CD4-positive, alpha-beta T cell treated with Interleukin-15 for 1 hour (primary cell): ENCODE results near the gene EPHB2.
"Not testable (repeated sequence)": the region's sequence is repeated elsewhere in the genome, so short reads cannot be mapped to it uniquely, and the experiment has no call there.

Source experiments
- DNase-seq: peaks from one replicate; pipeline ENCODE4 v3.0.0-alpha.2; 2020

The EPHB2 gene

DNA sequence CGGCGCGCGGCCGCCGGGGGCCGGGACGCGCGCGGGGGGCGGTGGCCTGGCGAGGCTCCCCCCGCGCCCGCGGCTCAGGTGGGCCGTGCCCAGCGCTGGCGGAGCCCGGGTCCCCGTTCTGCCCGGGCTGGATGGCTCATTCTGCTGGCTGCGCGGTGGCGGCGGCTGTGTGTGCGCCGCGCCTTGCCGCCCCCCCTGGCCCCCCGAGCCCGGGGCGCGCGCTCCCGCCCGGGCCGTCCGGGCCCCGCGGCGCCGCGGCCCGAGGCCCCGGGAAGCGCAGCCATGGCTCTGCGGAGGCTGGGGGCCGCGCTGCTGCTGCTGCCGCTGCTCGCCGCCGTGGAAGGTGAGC lies at the start of gene EPHB2:
EPHB2 (plus strand) TSS at position 139 of the 349 bp plus-strand sequence; CDS start at position 283, 144 bp downstream.
- no peak for DNase-seq

DNA sequence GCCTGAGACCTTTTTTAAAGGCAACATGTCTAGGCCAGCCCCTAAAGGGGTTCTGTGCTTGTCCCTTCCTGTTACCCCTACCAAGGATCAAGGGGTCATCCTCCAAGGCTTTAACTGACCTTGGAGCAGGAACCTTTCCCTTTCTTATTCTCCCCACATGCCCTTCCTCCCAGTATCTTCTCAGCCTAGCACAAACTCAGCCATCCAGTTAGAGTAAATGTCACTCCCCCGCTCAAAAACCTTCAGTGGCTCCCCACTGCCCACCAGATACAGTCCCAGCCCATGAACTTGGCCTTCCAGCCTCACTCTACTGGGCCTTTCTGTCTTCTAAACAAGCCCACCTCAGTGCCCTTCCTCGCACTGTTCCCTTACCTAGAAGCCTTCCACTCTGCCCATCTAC lies 48.8 kb upstream of the EPHB2 start:
- DNase-seq: no peak

DNA sequence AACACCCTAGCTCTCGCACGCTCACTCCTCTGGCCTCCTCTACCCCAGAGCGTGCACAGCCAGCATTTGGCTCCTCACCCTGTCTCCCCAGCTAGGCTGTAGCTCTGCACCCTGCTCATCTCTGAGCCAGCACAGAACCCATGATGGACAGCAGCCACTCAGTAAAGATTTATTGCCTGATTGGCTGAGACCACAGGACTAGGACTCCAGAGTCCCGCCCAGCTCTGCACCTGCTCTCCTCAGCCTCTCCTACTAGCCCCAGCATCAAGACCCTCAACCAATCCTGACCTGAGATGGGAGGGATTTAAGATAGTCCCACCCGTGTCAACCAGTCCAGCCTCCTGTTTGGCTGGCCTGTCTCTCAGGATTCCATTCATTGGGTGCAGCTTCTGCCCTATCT lies 48.3 kb upstream of the EPHB2 start:
- no peak for DNase-seq

DNA sequence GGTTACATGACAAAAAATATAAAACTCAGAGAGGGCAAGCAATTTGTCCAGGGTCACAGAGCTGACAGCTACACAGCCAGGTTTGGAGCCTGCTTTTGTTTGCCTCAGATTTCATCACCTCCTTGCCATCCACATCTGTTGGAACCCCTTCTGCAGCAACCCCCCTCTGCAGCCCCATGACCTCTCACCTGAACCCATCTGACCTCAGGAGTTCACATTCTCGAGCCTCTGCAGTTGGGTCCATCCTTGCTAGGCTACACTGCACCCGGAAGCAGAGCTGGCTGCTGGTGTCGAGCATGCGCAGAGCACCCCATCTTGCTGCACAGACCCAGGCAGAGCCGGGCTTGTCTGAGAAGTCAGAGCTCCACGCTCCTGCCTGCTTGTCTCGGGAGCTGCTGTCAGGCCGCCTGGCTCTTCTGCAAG lies 47.6 kb upstream of the EPHB2 start:
- DNase-seq: no peak

- DNase-seq: no peak
Measured at GRCh38 chr1:22665752-22666151, 44.9 kb upstream of the EPHB2 start.

DNA sequence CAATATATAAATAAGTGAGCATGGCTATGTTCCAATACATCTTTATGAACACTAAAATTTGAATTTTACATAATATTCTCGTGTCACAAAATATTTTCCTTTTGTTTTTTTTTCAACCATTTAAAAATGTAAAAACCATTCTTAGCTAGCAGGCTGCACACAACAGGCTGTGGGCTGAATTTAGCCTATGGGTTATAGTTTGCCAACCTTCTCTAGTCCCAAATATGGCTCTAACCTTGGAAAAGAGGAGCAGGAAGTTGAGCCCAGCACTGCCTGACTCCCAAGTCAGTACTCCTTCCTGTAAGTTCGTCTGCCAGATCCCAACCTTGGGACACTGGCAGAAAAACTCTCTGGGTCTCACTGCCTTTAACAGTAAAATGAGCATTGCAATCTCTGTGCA lies 44.2 kb upstream of the EPHB2 start:
- no peak for DNase-seq

GRCh38 chr1:22668840-22669239 lies 41.8 kb upstream of the EPHB2 start:
- not testable (repeated sequence) for DNase-seq

GRCh38 chr1:22670352-22670975 lies 40.2 kb upstream of the EPHB2 start:
- no peak for DNase-seq

DNA sequence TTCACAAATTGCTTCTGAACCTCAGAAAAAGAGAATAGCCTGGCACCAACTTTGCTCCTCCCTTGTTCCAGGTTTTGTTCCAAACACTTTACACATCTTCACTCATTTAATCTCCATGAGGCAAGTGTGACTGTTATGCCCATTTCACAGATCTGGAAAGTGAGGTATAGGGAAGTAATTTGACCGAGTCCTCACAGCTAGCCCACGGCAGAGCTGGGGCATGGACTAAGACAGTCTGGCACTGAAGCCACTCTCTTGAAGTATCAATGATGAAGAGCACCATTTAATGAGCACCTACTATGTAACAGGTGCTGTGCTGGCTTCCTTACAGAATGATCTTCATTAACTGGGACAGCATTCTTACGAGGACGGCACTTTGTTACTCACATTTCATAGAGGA lies 38.6 kb upstream of the EPHB2 start:
- DNase-seq: no peak

DNA sequence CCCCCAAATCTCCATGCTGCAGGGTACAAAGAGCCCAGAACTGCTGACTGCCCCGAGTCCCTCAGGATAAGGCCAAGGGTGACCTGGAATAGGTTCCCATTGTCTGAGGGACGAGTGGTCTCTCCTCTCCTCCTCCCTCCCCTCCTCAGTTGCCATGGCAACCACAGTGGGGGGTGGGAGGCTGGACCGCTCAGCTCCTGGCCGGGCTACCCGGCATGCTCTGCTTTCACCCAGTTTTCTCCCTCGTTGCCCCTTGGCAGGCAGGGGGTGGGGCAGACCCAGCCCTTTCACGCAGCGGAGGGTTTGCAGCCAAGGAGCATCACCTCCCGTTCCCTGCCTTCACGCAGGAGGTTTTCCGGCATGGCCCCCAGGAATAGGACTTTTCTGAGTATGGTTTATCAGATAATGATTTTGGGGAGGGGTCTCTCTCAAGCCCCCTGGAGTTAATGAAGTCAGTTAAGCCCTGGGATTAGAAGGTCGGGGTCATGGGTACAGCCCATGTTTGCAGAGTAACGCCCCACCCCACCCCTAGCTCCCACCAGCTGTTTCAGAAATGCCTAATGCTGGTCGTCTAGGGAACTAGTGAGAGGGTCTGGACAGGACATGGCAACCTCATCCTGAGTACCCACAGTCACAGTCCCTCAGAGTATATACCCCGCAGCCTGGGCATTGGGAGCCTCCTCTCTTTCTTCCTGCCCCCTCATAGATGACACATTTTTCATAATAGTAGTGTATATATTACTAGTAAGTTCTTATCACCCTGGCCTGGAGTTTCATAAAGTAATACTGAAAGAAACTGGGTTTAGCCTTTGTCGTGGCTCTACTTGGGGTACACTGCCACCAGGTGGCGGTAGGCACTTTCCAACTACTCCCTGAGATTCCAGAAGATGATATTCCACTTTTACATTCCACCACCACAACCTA lies 36.9 kb upstream of the EPHB2 start:
- DNase-seq: no peak

- DNase-seq: no peak
Measured at GRCh38 chr1:22674410-22674749, 36.3 kb upstream of the EPHB2 start.

DNA sequence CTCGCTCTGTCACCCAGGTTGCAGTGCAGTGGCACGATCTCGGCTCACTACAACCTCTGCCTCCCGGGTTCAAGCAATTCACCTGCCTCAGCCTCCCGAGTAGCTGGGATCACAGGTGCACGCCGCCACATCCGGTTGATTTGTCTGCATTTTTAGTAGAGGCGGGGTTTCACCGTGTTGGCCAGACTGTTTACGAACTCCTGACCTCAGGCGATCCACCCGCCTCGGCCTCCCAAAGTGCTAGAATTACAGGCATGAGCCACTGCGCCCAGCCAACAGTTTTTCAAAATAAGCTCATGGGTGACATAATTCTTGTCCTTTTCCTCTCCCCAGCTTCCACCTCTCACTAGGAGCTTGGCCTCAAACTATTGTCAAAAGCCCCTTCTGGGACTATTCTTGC lies 34.5 kb upstream of the EPHB2 start:
- DNase-seq: not testable (repeated sequence)

DNA sequence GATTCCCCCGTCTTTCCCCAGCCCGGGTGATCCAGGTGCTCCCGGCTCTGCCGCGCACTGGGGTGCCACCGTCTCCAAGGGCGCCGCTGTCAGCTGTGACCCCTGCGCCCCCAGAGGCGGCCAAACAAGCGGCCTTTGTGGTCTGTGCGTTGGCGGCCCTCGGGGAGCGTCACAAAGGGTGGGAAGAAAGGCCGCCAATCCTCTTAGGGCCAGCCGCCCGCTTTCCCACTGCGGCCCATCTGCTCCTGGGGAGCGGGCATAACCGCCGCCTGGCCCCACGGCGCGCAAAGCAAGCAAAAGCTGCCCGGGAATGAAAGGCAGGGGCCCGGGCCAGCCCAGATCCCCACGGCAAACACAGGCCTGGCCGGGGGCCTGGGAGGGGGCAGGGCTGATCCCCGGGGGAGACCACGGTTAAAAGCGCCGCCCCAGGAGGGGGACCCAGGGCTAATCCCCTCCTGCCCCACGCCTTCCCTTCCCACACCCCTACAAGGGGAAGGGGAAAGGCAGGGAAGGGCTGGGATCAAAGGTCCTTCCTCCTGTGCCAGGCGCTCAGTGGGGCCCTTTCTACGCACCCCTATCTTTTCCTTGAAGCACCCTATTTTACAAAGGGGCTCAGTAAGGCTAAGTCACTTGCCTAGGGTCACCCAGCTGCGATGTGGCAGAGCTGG lies 33.6 kb upstream of the EPHB2 start:
- no peak for DNase-seq

- no peak for DNase-seq
Measured at GRCh38 chr1:22677931-22678896, 32.4 kb upstream of the EPHB2 start.

DNA sequence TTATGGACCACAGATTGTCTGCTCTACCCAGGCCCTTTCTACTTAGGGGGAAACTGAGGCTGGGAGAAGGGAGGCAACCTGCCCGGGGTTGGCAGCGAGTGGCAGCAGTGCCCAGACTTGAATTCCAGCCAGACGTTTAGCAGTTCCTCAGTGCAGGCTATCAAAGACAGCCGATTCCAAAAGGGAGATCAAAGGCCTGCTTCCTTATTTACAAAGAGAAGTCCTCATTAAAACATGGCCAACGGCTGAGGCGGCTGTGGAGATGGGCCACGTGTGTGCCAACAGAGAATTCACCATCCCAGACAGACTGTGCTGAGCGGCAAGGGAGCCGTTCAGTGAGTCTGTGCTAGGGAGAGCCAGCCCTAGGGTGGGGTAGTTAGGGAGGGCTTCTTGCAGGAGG lies 29.9 kb upstream of the EPHB2 start:
- DNase-seq: no peak

GRCh38 chr1:22681556-22682276 lies 28.9 kb upstream of the EPHB2 start:
- no peak for DNase-seq

DNA sequence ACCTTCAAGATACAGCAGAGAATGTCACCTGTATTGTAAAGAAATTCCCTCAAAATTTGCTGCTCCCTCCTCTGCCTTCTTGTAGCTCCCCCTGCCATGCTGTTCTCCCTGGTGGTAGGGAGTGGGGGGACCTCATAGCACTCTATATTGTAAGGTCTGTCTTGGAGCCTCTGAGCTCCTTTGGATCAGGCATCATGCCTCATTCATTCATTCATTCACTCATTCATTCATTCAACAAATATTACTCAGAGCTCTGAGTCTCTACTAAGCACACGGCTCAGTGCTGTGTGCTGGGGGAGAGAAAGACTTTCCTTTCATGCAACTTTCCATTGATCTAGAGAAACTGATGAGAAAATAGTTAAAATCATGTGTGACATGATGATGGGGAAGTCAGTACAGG lies 27.1 kb upstream of the EPHB2 start:
- DNase-seq: no peak

- DNase-seq: no peak
Measured at GRCh38 chr1:22685591-22686059, 25.0 kb upstream of the EPHB2 start.

DNA sequence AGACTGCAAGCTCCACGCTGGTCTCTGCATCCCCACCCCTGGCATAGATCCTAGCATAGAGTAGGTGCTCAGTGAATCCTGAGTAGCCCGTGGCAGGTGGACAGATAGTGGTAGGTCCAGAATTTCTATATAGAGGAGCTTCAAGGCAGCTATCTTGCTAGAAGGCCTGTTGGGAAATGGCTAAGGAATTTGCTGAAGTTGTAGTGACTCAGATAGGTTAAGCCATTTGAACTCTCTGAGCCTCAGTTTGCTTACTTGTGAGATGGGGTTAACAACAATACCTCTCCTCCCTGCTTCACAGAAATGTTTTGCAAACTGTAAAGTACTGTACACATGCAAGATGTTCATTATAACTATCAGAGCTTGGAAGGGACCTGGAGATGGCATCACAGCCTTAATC lies 23.4 kb upstream of the EPHB2 start:
- DNase-seq: no peak

DNA sequence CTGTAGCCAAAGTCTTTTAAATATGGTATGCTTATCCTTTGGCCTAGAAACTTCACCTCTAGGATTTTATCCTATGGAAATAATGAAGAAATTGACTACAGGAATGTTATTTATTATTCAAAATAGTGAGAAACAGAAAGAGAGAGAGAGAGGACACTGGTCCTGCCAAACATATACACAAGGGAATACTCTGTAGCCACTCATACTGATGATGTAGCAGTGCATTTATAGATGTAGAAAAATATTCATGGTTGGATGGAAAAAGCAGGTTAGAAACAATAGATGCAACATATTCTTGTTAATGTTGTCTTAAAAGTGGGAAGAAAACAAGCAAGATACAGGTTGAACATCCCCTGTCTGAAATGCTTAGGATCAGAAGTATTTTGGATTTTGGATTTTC lies 22.2 kb upstream of the EPHB2 start:
- DNase-seq: no peak

- DNase-seq: no peak
Measured at GRCh38 chr1:22689505-22689904, 21.1 kb upstream of the EPHB2 start.
